ENCODE data around the gene C3.
"Not testable (repeated sequence)": the region's sequence is repeated elsewhere in the genome, so short reads cannot be mapped to it uniquely, and the experiment has no call there.

The C3 gene

GRCh38 chr19:6716610-6716970 lies 3.9 kb downstream of the C3 start:
- no peaks in the 10 kb centered on the region for H3K36me3 ChIP-seq (ENCODE audit: insufficient read depth, low read depth, low read length)
- H3K27ac ChIP-seq (ENCODE audit: low read length): no peak overlapping the region
- H3K4me1 ChIP-seq (ENCODE audit: insufficient read depth, low read length): no peaks in the 10 kb centered on the region

GRCh38 chr19:6714749-6715555 lies 5.5 kb downstream of the C3 start:
- no peak overlapping the region for H3K4me3 ChIP-seq (ENCODE audit: low read length)
- no peaks in the 10 kb centered on the region for H3K36me3 ChIP-seq (ENCODE audit: insufficient read depth, low read depth, low read length)
- H3K9ac ChIP-seq (ENCODE audit: low read depth, low read length): no peak overlapping the region
- H3K27me3 ChIP-seq (ENCODE audit: insufficient read depth, low read length): peaks cover 24% of the 10 kb centered on the region
- no peak overlapping the region for H3K27ac ChIP-seq (ENCODE audit: low read length)
- no peaks in the 10 kb centered on the region for H3K9me3 ChIP-seq (ENCODE audit: insufficient read depth, low read depth, low read length)
- no peaks in the 10 kb centered on the region for H3K4me1 ChIP-seq (ENCODE audit: insufficient read depth, low read length)

More at GRCh38 chr19:6716610-6716970, 3.9 kb downstream of the C3 start:
- Histone ChIP-seq H3K27me3 (ENCODE audit: insufficient read depth, low read length) (peaks cover 7% of the 10 kb centered on the region), H3K4me3 (ENCODE audit: low read length) (no peak overlapping the region), H3K9ac (ENCODE audit: low read depth, low read length) (no peak overlapping the region), H3K9me3 (ENCODE audit: insufficient read depth, low read depth, low read length) (no peaks in the 10 kb centered on the region)

DNA sequence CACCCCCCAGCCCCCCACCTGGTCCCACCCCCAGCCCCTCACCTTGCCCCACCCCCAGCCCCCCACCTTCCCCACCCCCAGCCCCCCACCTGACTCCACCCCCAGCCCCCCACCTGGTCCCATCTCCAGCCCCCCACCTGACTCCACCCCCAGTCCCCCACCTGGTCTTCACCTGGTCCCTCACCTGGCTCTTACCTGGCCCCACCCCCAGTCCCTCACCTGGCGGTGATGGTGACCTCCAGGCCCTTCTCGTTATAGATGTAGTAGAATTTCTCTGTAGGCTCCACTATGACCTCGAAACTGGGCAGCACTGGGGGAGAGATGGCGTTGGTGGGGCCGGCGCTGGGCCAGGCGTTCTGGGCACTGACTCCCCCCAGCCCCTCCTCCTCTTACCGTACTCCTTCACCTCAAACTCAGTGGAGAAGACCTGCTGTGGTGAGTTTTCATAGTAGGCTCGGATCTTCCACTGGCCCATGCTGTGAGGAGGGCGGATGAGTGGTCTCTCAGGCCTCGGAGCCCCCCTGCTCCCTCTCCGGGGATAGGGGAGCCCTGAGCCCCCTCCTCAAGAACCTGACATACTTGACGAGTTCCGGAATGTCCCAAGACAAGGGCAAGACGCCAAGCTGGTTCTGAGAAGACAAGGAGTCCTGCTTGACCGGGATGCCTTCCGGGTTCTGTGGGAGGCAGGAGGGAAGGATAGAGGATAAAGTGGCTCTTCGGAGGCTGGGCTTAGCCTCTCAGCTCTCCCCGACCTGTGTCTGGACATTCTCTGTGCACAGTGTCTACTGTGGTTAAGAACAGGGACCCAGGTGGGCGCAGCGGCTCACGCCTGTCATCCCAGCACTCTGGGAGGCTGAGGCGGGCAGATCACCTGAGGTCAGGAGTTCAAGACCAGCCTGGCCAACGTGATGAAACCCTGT lies 6.4 kb downstream of the C3 start:
- Histone ChIP-seq H3K9me3 (ENCODE audit: insufficient read depth, low read depth, low read length) (no peaks in the 10 kb centered on the region), H3K36me3 (ENCODE audit: insufficient read depth, low read depth, low read length) (no peaks in the 10 kb centered on the region), H3K4me3 (ENCODE audit: low read length) (no peak overlapping the region), H3K9ac (ENCODE audit: low read depth, low read length) (no peak overlapping the region), H3K27ac (ENCODE audit: low read length) (no peak overlapping the region), H3K4me1 (ENCODE audit: insufficient read depth, low read length) (no peaks in the 10 kb centered on the region), H3K27me3 (ENCODE audit: insufficient read depth, low read length) (peaks cover 33% of the 10 kb centered on the region)

DNA sequence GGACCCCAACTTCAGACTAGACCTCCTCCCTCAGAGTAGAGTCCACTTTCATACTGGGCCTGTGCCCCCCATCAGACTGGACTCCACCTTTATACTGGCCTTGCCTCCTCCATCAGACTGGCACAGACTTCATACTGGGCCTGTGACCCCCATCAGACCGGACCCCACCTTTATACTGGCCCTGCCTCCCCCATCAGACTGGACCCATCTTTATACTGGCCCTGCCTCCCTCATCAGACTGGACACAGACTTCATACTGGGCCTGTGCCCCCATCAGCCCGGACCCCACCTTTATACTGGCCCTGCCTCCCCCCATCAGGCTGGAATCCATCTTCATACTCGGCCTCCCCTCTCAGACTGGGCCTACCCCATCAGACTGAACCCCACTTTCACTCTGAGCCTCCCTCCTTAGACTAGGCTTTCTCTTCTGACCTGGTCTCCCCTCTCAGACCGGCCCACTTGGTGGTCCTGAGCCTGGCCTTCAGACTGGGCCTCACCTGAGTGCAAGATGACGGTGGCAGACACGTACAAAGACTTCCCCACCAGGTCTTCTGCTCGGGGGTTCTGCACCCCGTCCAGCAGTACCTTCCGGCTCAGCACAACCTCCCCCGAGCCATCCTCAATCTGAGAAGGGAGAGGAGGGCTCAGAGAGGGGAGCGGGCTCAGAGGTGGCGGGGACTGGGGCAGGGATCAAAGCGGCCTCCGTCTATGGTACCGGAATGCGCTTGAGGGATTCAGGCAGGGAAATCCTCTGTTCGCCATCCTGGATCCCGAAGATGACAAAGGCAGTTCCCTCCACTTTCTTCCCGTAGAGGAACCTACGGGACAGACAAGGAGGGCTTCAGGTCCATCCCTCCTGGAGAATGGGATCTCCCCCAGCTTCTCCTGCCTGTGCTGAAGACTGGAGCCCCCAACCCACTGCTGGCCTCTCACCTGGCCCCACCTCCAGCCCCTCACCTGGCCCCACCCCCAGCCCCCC lies 7.5 kb downstream of the C3 start:
- Histone ChIP-seq H3K36me3 (ENCODE audit: insufficient read depth, low read depth, low read length) (no peaks in the 10 kb centered on the region), H3K27ac (ENCODE audit: low read length) (no peak overlapping the region), H3K27me3 (ENCODE audit: insufficient read depth, low read length) (peaks cover 42% of the 10 kb centered on the region), H3K9ac (ENCODE audit: low read depth, low read length) (no peak overlapping the region), H3K4me1 (ENCODE audit: insufficient read depth, low read length) (no peaks in the 10 kb centered on the region), H3K9me3 (ENCODE audit: insufficient read depth, low read depth, low read length) (no peaks in the 10 kb centered on the region), H3K4me3 (ENCODE audit: low read length) (no peak overlapping the region)

GRCh38 chr19:6712231-6712630 lies 8.2 kb downstream of the C3 start:
- Histone ChIP-seq H3K4me3 (ENCODE audit: low read length) (no peak overlapping the region), H3K4me1 (ENCODE audit: insufficient read depth, low read length) (no peaks in the 10 kb centered on the region), H3K27me3 (ENCODE audit: insufficient read depth, low read length) (peaks cover 42% of the 10 kb centered on the region), H3K9me3 (ENCODE audit: insufficient read depth, low read depth, low read length) (no peaks in the 10 kb centered on the region), H3K27ac (ENCODE audit: low read length) (no peak overlapping the region), H3K36me3 (ENCODE audit: insufficient read depth, low read depth, low read length) (no peaks in the 10 kb centered on the region), H3K9ac (ENCODE audit: low read depth, low read length) (no peak overlapping the region)

- Histone ChIP-seq H3K36me3 (ENCODE audit: insufficient read depth, low read depth, low read length) (no peaks in the 10 kb centered on the region), H3K27me3 (ENCODE audit: insufficient read depth, low read length) (peaks cover 42% of the 10 kb centered on the region), H3K9ac (ENCODE audit: low read depth, low read length) (no peak overlapping the region), H3K4me3 (ENCODE audit: low read length) (no peak overlapping the region), H3K27ac (ENCODE audit: low read length) (no peak overlapping the region), H3K4me1 (ENCODE audit: insufficient read depth, low read length) (no peaks in the 10 kb centered on the region), H3K9me3 (ENCODE audit: insufficient read depth, low read depth, low read length) (no peaks in the 10 kb centered on the region)
These were observed 8.8 kb downstream of the C3 start for GRCh38 chr19:6711605-6712004.

DNA sequence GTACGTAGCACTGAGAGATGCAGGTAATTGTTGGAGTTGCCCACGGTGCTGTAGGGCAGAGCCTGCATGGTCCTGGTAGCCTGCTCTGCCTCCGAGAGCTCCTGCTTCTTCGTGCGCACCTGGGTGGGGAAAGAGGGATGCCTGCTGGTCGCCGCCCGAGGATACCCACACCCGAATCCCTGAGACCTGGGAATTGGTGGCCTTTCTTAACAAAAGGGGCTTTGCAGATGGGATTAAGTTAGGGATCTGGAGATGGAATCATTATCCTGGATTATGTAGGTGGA lies 9.4 kb downstream of the C3 start:
- Histone ChIP-seq H3K4me1 (ENCODE audit: insufficient read depth, low read length) (no peaks in the 10 kb centered on the region), H3K27me3 (ENCODE audit: insufficient read depth, low read length) (peaks cover 42% of the 10 kb centered on the region), H3K9ac (ENCODE audit: low read depth, low read length) (no peak overlapping the region), H3K4me3 (ENCODE audit: low read length) (peak overlapping the region; percentile 59; the same call in 1 of the 2 replicates), H3K9me3 (ENCODE audit: insufficient read depth, low read depth, low read length) (no peaks in the 10 kb centered on the region), H3K36me3 (ENCODE audit: insufficient read depth, low read depth, low read length) (no peaks in the 10 kb centered on the region), H3K27ac (ENCODE audit: low read length) (no peak overlapping the region)

- peaks cover 42% of the 10 kb centered on the region for H3K27me3 ChIP-seq (ENCODE audit: insufficient read depth, low read length)
- H3K27ac ChIP-seq (ENCODE audit: low read length): no peak overlapping the region
- H3K4me3 ChIP-seq (ENCODE audit: low read length): peak overlapping the region; percentile 59
- no peaks in the 10 kb centered on the region for H3K36me3 ChIP-seq (ENCODE audit: insufficient read depth, low read depth, low read length)
- no peaks in the 10 kb centered on the region for H3K4me1 ChIP-seq (ENCODE audit: insufficient read depth, low read length)
- H3K9ac ChIP-seq (ENCODE audit: low read depth, low read length): no peak overlapping the region; the same call in 1 of the 2 replicates
- no peaks in the 10 kb centered on the region for H3K9me3 ChIP-seq (ENCODE audit: insufficient read depth, low read depth, low read length)
These were observed 10.0 kb downstream of the C3 start for GRCh38 chr19:6710273-6711077.

GRCh38 chr19:6709549-6709948 lies 10.9 kb downstream of the C3 start:
- no peaks in the 10 kb centered on the region for H3K9me3 ChIP-seq (ENCODE audit: insufficient read depth, low read depth, low read length)
- peaks cover 42% of the 10 kb centered on the region for H3K27me3 ChIP-seq (ENCODE audit: insufficient read depth, low read length)
- no peak overlapping the region for H3K9ac ChIP-seq (ENCODE audit: low read depth, low read length)
- no peaks in the 10 kb centered on the region for H3K36me3 ChIP-seq (ENCODE audit: insufficient read depth, low read depth, low read length)
- no peak overlapping the region for H3K27ac ChIP-seq (ENCODE audit: low read length)
- H3K4me3 ChIP-seq (ENCODE audit: low read length): no peak overlapping the region
- H3K4me1 ChIP-seq (ENCODE audit: insufficient read depth, low read length): no peaks in the 10 kb centered on the region

GRCh38 chr19:6708913-6709312 lies 11.5 kb downstream of the C3 start:
- H3K27me3 ChIP-seq (ENCODE audit: insufficient read depth, low read length): peaks cover 42% of the 10 kb centered on the region
- not testable (repeated sequence) for H3K27ac ChIP-seq (ENCODE audit: low read length); H3K9me3 ChIP-seq (ENCODE audit: insufficient read depth, low read depth, low read length); H3K36me3 ChIP-seq (ENCODE audit: insufficient read depth, low read depth, low read length); H3K4me3 ChIP-seq (ENCODE audit: low read length); H3K4me1 ChIP-seq (ENCODE audit: insufficient read depth, low read length); H3K9ac ChIP-seq (ENCODE audit: low read depth, low read length)

- Histone ChIP-seq H3K4me1 (ENCODE audit: insufficient read depth, low read length) (no peaks in the 10 kb centered on the region), H3K27me3 (ENCODE audit: insufficient read depth, low read length) (peaks cover 42% of the 10 kb centered on the region), H3K36me3 (ENCODE audit: insufficient read depth, low read depth, low read length) (no peaks in the 10 kb centered on the region)
These were observed 12.1 kb downstream of the C3 start for GRCh38 chr19:6708346-6708745.

More at GRCh38 chr19:6708346-6708745, 12.1 kb downstream of the C3 start:
- H3K4me3 ChIP-seq (ENCODE audit: low read length): no peak overlapping the region
- H3K9me3 ChIP-seq (ENCODE audit: insufficient read depth, low read depth, low read length): no peaks in the 10 kb centered on the region
- no peak overlapping the region for H3K9ac ChIP-seq (ENCODE audit: low read depth, low read length)
- H3K27ac ChIP-seq (ENCODE audit: low read length): no peak overlapping the region

Data from iPS-20b (cell line).